HG03442 (cell line): ENCODE data around the gene ST6GALNAC6.
"Not testable (repeated sequence)": the region's sequence is repeated elsewhere in the genome, so short reads cannot be mapped to it uniquely, and the experiment has no call there.

Source experiments
- ATAC-seq: cut with Tn5 transposase; IDR thresholded peaks from one replicate; pipeline ENCODE4 v1.9.1; 2021; ENCODE audit warnings: mild to moderate bottlenecking, moderate library complexity; ENCODE audit not compliant: unreplicated experiment

ST6GALNAC6 gene

DNA sequence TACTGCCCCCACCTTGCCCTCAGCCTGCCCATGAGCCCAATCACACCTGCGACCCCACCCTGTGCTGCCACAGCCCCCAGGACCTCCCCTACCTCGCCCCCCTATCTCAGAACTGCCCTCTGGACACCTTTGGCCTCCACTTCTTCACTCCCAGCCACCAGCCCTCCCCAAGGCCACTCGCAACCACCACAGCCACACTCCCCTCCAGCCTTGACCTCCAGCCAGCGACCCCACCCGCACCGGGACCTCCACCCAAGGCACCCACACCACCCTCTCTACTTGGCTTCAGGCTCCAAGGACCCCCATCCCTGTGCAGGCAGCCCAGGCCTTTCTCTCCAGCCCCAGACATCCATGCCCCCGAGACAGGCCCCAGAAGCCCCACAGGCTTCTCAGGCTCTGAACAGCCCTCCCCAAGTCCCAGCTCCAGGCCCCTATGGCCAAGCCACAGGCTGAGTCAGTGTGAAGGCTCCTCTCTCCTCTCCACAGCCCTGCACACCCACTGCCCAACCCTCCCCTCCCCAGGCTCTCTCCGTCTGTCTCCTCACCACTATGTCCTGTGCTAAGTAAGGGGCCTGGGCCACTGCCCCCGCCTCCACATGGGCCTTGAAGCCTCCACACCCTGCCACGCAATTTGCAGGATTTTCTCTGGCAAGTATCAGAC is 24.0 kb downstream of the ST6GALNAC6 start:
- ATAC-seq = no peak

DNA sequence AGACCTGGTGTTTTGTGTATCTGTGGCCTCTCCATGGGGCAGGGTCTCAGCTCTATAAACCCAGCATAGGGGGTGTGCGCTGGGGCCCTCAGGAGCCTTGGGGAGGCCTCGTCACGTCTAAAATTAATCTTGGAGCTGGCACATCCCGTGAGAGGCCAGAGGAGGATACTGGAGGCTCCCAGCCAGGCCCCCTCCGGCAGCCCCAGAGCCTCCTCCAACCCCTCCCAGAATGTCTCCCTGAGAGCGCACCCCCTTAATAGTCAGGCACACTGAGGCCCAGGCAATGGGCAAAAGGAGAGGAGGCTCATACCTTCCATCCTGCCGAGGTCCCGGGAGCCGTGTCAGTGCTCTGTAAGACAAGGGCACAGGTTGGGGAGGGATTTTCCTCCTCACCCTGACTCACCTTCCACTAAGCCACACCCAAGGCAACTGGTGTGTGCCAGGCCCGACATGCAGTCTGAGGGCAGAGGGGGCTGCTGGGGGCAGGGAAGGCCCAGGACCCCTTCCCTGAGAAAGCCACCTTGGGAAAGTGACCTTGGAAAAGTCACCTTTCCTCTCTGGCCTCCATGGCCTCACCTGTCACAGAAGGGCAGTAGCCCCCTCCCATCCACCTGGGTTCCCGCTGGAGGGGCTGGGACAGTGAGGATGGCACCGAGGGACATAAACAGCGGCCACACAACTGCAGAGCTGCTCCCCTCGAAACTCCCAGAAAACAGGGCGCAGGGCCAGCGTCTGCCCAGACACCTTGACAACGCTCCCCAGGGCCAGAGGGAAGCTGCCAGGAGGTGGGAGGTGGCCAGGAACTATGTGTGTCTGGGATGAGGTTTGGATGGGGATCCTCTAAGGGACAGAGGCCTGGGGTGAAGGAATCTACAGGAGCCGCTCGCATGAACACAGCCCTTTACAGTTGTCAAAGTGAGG is 24.8 kb downstream of the ST6GALNAC6 start:
- no peak for ATAC-seq

DNA sequence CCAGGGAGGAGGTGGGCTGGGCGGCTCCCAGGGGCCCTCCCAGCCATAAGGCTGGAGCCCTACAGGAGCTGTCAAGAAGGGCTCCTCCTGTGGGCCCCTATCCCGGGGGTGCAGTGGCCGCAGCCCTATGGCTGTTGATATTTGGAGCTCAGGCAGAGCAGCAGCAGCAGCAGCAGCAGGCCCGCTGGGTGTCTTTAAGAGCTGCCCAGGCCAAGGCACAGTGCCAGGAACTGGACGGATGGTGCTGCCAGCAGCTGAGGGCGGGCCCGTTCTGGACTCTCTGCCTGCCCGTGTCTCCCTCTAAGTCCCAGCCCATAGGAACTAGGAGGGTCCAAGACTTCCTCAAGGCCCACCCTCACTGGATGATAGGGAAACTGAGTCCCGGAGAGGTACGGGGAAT is 25.5 kb downstream of the ST6GALNAC6 start:
- no peak for ATAC-seq

DNA sequence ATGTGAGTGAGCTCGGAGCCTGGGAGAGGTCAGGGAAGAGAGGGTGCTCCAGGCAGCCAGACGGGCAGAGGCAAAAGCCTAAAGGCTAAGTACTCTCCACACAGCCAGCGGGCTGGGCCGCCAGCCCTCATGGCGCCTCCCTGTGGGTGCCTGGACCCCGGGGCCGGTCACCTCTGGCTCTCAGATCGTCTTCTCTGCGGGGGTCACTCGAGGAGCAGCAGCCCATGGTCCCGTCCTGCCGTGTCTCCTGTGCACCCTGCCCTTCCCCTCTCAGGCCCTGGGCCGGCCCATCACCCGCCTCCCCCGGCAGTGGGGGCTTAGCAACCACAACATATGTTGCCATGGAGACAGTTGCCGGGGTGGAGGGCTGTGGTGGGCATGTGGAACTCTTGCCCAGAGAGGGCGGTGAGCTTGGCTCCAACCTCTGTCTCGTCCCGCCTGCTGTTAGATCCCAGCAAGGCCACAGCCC is 26.1 kb downstream of the ST6GALNAC6 start:
- ATAC-seq = no peak

DNA sequence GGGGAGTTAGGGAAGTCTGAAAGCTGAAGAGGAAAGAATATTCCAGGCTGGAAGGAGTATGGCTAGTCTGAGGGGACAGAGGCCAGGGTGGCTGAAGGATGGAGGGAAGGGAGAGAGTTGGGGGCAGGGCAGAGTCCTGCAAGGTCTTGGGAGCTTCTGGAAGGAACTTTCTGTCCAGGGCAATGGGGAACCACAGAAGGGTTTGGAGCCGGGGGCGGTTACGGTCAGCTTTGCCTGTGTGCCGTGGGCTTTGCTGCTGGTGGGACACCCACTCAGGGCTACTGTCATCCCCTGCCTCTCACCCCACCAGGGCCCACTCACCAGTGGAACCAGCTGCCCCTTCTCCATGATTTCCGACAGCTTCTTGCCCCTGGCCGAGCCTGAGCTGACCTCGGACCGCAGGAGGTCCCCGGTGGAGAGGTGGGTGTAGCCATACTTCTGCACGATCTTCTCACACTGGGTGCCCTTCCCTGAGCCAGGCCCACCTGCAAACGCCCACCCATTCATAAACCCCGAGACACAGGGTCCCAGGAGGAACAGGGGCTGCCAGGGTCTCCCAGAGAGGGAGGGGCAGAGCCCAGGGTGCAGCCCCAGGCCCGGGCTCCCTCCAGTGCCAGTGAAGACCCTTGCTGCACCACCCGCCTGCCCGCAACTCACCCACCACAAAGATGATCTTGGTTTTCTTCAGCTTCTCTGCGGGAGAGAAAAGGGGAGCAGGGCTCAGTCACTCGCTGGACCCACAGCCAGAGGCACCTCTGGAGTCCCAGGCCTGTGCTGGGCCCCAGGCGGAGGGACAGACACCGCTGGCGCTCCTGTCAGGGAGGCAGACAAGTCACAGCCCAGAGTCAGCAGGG is 26.8 kb downstream of the ST6GALNAC6 start:
- ATAC-seq = no peak

DNA sequence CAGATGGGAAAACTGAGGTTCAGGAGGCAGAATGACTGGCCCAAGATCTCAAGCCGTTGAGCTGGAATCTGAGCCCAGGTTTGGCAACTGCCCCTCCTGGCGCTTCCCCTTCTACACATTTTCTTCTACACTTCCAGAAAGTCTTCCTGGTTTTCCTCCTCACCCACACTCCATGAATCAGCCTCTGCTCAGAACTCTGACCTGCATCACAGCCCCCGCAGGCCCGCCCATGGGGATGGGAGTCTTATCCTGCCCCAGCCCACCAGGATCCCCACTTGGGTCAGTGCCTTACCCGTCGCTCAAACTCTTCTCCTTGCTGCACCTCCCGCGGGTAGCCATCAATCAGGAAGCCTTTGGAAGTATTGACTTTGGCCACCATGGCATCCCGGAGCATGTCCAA is 27.9 kb downstream of the ST6GALNAC6 start:
- no peak for ATAC-seq

DNA sequence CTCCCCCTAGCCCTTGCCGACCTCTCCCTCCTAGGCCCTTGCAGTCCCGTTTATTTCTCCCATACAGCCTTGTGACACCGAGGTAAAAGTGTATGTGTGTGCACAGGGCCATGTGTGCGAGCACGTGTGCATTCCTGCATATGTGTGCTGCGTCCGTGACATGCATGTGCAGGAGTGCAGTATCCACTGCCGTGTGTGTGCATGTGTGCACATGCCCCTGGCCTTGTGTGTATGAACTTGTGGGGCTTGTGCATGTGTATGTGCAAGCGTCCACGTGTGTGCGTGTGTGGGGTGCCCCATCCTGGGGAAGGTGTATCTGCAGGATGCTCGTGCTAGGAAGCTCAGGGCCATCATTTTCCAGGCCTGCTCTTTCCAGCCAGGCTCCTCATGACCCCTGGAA is 28.5 kb downstream of the ST6GALNAC6 start:
- no peak for ATAC-seq

GRCh38 chr9:127870153-127870491 is 29.3 kb downstream of the ST6GALNAC6 start:
- ATAC-seq = not testable (repeated sequence)

DNA sequence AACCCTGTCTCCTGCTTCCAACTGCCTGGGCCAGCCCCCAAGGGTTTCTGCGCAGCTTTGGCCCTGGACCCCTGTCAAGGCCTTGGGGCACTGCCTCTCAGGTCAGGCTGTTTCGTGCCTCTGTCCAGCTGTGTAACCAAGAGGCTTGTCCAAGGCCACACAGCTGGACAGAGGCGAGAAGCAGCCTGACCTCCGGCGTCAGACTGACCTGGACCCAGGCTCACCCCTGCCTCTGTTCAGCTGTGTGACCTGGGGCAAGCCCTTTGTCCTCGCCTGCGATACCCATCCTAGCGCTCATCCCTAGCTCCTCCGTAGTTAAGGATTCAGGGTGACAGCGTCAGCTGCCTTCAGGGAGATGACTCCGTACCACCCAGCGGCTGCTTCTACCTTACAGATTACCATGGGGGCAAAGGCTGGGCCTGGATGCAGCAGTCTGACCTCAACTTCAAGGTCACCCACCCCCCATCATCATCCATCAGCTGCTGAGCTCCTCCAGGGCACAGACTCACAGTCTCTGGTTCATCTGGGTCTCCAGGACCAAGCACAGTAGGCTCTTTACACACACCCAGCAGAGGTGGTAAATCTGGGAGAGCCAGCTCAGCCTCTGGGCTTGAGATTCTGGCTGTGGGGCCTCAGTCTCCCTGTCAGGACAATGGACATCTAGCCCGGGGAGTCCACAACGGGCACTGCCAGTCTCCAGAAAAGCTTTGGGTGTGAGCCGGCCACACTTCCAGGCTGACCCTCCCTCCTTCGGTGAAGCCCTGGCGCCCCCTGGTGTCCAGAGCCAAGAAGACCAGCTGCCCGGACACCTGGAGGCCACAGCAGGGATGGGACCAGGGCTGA is 29.9 kb downstream of the ST6GALNAC6 start:
- ATAC-seq = peak; percentile 56

DNA sequence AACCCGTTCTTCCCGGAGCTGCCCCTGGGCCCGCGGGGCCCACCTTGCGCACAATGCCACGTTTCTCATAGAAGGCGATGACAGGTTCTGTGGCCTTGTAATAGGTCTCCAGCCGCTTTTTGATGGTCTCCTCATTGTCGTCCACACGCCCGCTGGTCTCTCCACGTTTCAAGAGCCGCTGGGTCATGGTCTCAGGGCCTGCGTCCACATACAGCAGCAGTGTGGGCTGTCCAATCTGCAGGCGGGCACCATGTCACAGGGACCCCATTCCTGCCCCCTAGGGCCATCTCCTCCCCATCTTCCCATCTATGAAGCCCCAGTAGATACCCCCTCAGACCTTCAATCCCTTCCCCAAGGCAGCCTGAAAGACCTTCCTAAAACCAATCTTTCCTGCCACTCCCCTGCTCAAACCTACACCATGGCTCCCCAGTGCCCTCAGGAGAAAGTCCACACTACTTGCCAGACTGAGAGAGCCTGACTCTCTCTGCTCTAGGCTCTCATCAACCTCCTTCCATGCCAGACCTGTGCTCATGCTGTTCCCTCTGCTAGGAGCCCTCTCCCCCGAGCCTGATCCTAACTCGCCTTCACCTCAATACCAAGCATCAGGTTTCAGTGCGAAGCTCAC is 31.0 kb downstream of the ST6GALNAC6 start:
- ATAC-seq = no peak

DNA sequence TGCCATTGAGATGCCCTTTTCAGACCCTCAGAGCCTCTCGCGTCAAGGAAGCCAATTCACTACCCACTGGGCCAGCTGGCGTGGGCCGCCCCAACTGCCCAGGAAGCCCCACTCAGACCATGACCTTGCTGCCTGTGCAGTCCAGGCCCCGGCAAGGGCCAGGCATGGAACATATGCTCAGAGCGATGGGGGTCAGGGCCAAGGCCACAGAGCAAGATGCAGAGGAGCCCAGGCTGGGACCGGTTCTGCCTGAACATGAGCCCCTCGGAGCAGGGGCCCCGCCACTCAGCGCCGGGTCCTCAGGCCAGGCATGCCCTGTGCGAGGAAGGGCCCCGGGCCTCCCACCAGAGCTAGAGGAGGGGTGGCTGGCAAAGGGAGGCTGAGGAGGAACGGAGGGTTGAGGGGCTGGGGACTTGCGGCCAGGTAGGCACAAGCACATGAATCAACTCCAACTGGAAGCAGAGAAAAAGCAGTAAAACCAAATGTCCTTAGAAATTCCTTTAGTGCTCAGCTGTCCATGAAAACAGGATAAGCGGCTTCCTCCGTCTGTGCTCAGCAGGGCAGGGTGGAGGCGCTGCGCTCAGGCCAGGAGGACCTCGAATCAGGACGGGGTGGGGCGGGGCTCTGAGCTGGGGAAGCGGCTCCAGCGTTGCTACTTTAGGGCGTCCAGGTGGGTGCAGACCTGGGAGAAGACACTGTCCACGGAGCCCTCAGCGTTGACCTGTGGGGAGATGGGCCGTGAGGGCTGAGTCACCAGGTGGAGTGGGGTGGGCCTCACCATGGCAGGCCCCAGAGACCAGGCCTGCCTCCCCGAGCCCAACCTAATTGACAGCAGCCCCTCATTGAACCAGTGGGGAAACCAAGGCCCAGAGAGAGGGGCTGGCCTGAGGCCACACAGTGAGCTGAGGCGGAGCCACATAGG is 31.8 kb downstream of the ST6GALNAC6 start:
- no peak for ATAC-seq

DNA sequence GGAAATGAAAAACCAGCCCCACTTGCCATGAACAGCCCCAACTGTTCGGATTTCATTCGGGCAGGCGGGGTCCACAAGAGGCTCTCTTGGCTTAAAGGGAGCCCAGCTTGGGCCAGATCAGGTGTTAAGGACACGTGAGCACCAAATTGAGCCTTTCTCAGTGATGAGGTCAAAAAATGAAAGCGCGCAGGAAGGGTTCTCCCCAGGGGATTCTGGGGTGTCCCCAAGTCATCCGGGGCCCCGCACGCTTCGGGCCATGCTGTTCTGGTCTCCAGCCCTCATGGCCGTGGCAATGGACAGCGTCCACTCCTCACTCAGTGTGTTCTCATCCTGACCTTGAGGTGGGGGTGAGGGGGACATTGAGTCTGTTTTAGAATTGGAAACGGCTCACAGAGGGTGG is 32.9 kb downstream of the ST6GALNAC6 start:
- no peak for ATAC-seq

DNA sequence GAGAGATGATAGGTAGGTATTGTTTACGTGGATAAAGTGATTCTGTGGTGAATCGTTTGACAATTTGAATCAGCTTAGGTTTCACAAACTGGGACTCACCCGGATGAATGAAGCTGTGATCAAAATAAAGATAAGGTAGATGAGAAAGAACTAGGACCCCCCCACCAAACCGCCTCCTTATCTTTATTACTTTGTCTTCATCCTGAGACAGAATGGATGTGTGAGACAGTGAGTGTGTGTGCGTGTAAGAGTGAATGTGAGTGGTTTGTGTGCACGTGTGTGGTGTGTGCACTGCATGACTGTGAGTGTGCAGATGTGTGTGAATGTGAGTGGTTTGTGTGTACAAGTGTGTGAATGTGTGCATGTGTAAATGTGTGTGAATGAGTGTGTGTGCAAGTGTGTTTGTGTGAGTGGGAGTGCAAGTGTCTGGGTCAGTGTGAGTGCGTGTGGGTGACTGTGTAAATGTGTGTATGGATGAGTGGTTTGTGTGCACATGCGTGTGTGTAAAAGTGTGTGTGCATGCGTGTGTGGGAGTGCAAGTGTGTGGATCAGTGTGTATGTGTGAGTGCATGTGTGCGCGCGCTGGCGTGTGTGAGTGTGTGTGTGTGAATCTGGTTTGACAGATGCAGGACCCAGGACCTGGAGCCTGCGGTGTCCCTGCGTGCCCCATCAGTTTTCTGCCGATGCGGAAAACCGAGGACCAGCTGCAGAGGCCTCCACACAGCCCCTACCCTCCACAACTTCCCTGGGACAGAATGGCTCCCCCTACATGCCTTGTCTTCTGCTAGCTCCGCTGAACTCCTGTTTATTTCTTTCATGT is 33.5 kb downstream of the ST6GALNAC6 start:
- no peak for ATAC-seq

DNA sequence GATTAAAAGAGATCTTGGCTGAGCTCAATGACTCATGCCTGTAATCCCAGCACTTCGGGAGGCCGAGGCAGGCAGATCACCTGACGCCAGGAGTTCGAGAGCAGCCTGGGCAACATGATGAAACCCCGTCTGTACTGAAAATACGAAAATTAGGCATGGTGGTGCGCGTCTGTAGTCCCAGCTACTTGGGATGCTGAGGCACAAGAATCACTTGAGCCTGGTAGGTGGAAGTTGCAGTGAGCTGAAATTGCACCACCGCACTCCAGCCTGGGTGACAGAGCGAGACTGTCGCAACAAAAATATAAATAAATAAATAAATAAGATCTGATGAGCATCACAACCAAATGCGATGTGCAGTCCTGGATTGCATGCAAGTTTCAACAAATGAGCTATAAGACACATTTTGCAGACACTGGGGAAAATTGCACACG is 36.2 kb downstream of the ST6GALNAC6 start:
- ATAC-seq = no peak

DNA sequence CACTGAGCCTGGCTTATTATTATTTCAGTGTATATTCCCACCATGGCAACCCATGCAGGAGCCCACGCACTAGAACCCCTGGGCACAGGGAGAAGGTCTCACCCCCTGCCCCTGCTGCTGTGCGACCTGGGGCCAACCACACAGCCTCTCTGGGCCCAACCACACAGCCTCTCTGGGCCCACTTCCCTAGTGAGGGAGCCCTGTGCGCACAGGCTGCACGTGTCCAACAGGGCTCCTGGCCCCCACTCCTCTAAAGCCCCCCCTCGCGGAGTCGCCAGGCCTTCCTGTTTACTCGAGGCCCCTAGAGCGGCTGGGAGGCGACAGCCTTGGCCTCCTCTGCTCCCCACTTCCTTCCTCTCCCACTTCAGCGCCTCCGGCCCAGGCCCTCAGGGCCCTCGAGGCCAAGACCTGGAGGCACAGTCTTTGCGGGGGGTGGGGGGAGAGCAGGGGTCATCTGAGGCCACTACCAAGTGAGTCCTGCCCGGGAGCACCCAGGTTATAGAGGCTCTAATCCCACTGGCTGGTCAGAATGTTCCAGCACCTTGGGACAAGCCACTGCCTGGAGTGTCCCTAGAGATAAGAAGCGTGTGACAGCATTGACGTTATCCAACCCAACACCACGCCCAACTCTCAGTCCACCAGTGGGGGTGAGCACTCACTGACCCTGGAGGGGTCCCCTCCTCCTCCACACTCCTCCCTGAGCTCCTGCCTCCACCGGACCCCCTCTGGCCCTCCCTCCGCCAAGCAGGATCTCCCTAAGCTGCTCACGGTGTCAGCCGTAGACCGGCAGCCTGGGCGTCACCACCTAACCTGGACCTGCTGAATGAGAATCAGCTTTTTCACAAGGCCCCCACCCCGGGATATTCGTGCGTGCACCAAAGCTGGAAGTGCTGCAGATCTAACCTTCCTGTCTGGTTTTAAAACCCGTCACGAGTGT is 37.1 kb downstream of the ST6GALNAC6 start:
- no peak for ATAC-seq

- no peak for ATAC-seq
These were observed 38.6 kb downstream of the ST6GALNAC6 start for GRCh38 chr9:127860779-127861178.

DNA sequence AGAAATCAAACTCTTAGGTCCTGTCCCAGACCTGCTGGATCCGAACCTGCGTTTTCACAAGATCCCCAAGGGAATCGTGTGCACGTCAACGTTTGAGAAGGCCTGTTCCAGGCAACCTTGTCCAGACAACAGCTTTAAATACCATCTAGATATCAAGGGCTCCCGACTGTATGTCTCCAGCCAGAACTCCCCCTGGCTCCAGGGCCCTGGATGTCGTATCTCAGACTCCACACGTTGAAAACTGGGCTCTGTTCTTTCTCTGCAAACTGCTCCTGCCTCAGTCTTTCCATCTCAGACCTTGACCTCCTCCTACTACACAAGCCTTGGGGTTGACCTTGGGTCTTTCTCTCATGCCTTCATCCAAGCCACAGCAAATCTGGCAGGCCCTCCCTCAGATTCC is 39.1 kb downstream of the ST6GALNAC6 start:
- no peak for ATAC-seq
